Activated T-cell treated with anti-CD3 and anti-CD28 coated beads, Interleukin-2, amount 50 U/mL, for 1 hour (primary cell): ENCODE data around the gene SMARCA5.
"Not testable (repeated sequence)": the region's sequence is repeated elsewhere in the genome, so short reads cannot be mapped to it uniquely, and the experiment has no call there.

Experiments
- DNase-seq: peaks from one replicate; pipeline ENCODE4 v3.0.0-alpha.2; 2020

SMARCA5 gene, protein sequence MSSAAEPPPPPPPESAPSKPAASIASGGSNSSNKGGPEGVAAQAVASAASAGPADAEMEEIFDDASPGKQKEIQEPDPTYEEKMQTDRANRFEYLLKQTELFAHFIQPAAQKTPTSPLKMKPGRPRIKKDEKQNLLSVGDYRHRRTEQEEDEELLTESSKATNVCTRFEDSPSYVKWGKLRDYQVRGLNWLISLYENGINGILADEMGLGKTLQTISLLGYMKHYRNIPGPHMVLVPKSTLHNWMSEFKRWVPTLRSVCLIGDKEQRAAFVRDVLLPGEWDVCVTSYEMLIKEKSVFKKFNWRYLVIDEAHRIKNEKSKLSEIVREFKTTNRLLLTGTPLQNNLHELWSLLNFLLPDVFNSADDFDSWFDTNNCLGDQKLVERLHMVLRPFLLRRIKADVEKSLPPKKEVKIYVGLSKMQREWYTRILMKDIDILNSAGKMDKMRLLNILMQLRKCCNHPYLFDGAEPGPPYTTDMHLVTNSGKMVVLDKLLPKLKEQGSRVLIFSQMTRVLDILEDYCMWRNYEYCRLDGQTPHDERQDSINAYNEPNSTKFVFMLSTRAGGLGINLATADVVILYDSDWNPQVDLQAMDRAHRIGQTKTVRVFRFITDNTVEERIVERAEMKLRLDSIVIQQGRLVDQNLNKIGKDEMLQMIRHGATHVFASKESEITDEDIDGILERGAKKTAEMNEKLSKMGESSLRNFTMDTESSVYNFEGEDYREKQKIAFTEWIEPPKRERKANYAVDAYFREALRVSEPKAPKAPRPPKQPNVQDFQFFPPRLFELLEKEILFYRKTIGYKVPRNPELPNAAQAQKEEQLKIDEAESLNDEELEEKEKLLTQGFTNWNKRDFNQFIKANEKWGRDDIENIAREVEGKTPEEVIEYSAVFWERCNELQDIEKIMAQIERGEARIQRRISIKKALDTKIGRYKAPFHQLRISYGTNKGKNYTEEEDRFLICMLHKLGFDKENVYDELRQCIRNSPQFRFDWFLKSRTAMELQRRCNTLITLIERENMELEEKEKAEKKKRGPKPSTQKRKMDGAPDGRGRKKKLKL

DNA sequence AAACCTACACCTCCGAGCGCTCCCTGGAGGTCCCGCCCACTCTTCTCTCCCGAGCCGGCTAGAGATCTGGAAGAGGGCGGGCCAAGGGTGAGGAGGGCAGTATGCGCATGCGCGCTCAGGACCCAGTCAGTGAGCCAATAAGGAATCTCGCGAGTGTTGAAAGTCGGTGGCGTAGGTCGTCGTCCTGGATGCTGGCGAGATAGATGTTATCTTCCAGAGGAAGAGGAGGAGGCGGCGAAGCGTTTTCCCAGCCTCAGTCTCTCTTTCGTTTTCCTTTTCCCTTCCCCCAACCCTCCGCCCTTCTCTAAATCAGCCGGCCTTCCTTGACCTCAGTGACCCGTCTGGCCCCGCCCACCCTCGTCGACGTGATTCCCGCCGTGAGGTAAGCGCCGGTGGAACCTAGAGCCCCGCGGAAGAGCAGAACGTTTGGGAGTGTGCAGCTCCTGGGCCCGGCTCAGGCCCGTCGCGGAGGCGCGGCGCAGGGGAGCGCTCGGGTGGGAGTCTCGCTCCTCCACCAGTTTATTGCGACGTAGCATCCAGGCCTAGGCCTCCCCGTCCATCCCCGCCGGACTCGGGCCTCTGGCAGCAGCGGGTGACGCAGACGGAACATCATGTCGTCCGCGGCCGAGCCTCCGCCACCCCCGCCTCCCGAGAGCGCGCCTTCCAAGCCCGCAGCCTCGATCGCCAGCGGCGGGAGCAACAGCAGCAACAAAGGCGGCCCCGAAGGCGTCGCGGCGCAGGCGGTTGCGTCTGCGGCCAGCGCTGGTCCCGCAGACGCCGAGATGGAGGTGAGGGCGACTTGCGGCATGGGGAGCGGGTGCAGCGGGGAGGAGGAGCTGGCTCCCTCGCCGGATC, at the start of gene SMARCA5:
Gene SMARCA5, plus strand, starts transcription at position 389 of the 855 bp plus-strand sequence. Its CDS starts 223 bp downstream, at position 612.
- peak; percentile 93 for DNase-seq

DNA sequence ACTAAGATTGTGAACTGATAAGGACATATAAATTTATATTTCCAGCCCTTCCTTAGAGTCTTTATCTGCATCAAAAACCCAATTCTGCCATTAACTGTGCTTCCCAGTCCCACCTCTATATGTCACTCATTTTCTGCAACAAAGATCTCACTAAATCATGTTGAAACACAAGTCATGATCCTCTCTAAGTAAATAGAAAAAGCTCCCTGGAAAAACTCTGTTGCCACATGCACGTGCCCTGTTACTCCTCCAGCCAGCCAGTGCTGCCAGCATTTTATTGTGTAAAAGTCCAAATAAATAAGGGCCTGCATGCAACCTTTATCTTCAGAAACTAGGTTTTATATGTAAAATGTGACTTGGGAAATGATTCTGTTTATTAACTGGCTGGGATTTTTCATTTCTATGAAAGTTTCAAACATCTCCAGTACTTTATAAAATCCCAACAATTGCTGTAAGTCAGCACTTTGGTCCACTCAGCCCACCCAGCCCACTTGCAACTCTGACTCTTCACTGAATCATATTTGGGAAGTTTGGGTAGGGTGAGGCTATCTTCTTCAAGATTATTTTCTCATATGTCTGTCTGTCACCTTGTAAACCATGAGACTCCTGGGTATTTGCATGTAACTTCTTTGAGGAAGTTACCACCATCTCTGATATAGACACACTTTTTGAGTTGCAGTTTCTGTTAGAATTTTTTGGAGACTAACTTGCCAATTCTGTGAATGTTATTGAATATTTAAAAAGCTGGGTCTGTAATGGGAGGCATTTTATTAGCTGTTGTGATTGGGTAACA, 40.0 kb upstream of the SMARCA5 start:
- no peak for DNase-seq

DNA sequence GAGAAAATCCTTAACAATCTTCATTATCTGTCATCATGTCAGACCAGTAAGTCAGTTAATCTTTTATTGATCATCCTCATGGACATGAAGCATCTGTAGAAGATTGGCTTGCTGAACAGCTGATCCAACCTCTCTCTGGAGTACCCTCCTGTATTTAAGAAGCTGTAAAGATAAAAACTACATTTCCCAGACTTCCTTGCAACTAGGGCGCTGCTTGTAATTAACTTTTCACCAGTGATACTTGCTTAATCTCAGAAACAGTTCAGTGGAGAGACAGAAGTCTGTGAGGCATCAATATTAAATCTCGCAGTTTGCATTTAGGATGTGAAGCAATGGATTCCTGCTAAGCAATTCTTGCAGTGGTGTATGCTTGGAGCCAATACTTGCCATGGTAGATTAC, 36.0 kb upstream of the SMARCA5 start:
- DNase-seq, result no peak

DNA sequence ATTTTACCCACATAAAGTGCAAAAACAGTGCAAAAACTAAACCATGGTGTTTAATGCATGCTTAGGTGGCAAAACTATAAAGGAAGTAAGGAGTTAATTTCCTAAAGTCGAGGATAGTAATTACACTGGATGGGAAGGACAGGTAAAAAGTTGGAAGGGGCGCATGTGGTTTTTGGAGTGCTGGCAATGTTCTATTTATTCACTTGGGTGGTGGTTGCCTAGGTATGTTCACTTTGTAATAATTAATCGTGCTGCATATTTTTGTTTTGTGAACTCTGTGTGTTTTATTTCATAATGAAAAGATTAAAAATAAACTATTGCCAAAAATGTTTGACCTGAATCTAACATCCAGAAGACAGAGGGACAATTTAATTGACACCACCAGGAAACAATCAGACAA, 32.1 kb upstream of the SMARCA5 start:
- DNase-seq, result no peak

DNA sequence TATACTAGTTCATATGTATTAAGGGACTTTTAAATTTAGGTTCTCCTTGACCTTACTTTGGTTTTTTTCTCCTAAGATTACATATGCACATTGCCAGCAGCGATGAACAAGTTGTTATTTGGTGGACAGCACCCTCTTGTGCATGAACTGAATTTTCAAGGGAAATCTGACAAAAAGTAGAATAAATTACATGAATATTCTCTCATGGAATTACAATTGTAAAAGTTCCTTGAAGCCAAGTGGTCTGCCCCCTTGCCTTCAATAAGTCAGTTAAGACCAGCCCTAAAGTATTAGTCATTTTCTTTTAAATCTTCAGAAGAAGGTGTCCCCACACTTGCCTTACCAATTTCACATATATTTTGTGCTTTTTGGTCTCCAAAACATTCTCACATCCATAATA, 30.7 kb upstream of the SMARCA5 start:
- DNase-seq, result no peak

DNA sequence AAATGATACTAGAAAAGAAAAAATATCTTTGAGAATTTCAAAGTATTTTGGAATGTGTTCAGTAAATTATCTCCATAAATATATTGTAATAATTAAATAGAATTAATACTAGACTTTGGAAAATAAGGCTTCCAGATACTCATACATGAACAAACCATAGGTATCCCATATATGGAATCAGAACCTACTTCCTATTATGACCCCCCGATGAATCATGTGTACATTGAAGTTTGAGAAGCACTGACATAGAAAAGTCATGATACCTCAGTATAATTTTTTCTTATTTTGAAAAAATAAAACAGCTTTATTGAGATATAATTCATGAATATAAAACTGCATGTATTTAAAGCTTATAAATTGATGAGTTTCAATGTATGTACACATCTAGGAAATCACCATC, 27.2 kb upstream of the SMARCA5 start:
- no peak for DNase-seq

DNA sequence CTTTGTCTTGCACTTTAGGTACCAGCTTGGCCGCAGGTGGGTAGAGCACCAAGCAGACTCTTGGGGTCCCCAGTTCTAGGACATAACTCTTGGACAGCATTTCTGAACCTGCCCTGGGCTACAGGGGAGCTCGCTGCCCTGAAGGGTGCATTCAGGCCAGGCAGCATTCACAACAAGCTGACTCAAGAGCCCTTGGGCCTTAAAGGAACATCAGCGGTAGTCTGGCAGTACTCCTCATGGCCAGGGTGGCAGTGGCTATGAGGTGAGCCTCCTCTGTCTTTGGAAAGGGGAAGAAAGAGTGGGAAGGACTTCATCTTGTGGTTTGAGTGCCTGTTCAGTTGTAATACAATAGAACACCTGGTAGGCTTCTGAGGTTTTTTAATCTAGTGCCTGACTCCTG, 24.8 kb upstream of the SMARCA5 start:
- no peak for DNase-seq

DNA sequence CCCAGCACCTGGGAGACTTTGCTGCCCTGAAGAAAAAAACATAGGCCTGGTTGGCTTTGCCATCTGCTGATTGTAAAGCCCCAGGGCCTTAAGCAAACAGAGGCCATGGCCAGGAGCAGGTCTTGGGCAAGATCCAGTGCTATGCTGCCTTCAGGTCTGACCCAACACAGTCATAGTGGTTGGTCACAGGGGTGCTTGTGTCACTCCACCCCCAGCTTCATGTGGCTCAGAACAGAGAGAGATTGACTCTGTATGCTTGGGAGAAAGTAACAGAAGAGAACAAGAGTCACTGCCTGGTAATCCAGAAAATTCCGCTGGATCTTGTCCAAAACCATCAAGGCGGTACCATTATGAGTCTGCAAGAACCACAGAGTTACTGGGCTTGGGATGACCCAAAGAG, 24.4 kb upstream of the SMARCA5 start:
- DNase-seq, result no peak

DNA sequence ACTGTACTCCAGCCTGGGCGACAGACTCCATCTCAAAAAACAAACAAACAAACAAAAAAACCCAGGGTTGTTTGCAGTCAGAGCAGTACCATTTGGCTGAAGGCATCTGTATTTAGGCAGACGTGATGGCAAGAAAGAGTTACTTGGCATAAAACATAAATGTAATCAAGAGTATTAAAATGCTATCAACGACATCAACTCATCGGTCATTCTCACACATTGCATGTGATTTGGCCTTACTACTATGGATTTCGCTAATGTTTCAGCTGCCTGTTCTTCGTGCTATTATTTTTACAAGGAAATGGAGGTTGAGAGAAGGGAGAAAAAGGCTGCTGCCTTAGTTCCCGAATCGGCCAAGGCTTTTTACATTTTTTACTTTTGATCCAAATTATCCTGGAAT, 15.5 kb upstream of the SMARCA5 start:
- no peak for DNase-seq

DNA sequence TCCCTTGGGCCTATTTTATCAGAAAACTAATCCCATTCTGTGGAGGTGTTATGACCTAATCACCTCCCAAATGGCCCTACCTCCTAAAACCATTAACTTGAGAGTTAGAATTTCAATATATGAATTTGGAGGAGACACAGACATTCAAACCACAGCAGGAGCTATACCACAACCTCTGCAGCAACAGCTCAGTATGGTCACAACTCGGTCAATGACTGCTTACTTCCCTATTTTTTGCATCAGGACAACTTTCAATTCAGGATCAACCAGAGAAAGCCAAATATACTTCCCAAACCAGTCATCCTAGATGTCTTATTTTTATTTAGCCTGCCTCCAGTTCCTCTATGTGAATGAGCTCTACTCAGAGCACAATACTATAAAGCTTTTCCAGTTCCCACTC, 11.3 kb upstream of the SMARCA5 start:
- DNase-seq, result no peak

DNA sequence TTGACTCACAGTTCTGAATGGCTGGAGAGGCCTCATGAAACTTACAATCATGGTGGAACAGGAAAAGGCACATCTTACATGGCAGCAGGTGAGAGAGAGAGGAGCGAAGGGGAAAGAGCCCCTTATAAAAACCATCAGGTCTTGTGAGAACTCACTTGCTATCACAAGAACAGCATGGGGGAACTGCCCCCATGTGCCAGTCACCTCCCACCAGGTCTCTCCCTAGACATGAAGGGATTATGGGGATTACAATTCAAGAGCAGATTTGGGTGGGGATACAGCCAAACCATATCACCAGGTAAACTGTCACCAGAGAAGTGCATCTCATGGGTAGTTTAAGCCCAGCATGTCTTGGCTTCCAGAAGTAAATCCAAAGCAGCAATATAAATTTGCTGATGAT, 7.5 kb upstream of the SMARCA5 start:
- DNase-seq, result no peak

DNA sequence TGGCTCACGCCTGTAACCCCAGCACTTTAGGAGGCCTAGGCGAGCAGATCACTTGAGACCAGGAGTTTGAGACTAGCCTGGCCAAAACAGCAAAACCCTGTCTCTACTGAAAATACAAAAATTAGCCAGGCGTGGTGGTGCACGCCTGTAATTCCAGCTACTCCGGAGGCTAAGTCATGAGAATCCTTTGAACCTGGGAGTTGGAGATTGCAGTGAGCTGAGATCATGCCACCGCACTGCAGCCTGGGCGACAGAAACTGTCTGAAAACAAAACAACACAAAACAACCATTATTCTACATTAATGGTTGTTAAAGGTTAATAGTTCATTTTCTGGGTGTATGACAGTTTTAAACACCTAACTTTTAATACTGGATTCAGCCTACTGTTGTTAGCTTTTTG, 1.6 kb upstream of the SMARCA5 start:
- no peak for DNase-seq

DNA sequence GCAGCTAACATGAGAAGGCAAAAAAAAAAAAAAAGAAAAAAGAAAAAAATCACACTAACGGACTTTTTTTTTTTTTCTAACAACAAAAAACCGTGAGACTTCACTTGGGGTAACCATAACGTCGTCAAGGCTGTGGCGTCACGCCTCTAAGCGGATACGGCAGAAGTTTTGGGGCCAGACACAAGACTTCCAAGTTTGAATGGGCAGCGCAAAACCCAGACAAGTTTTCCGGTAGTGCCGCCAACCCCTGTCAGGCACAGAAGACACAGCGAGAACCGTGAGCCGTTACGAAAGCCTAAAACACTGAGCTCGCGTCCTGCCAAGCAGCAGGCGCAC, 556 bp upstream of the SMARCA5 start:
- peak; percentile 92 for DNase-seq

DNA sequence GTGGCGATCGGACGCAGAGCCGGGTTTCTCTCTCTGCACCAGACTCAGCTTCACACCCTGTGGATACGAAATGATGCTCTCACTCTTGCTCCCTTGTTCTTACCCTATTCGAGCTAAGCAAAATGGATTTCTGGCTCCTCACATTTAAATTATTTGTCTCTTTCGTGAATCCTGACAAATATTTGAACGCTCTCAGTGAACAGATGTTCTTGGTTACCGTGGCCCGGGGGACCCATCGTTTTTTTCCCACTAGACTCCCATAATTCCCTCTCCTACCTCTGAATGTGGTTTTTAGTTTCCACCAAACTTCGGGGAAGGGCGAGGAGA, 630 bp downstream of the SMARCA5 start:
- DNase-seq, result no peak

DNA sequence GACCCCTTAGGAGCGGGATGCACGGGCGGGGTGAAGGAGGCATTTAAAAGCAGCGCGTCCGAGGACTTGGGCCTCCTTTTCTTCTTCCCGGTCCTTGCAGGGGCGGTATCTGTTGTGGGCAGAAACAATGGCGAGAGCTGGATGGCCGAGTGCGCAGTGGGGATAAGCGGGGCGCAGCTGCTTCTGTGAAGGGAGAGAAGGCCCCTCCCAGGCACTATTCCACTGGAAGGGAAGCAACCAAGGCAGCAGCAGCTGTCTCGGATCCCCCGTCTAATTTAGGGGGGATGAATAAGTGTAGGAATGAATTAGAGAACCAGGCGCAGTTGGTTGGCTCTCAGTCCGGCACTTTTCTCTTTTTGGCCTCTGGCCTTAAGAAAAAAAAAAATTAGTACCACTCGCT, 995 bp downstream of the SMARCA5 start:
- peak; percentile 27 for DNase-seq

DNA sequence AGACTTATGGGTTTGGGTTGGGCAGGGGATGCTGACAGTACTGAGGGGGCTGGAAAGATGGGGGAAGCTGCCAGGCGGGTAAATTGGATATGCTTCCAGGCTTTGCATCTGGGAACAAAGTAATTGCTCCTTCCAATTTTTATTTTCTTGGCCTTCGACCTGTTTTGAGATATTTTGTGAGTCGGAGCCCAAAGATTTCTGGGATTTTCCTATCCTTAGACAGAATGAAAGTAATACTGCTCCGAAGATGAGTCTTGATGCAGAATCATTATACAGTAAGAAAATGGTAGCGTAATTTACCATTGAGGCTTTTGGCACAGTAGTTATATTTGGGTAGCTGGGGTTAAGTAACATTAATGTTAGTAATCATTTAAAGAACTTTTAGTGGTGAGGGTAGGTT, 1.4 kb downstream of the SMARCA5 start:
- no peak for DNase-seq

DNA sequence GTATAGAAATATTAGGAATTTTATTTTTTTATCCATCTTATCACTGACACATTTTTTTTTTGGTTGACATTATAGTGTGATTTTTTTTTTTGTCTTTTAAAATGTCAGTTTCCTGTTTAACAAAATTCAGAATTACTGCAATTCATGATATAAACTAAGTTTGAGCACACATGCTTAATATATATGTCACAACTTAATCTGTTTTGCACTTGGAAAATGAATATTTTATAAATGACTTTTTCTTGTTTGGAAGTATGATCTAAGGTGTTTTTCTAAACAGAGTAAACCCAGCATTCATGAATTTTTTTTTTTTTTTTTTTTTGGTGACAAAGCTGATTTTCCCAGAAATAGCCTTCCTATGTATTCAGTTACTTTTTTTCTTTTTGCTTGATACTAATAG, 2.4 kb downstream of the SMARCA5 start:
- no peak for DNase-seq

DNA sequence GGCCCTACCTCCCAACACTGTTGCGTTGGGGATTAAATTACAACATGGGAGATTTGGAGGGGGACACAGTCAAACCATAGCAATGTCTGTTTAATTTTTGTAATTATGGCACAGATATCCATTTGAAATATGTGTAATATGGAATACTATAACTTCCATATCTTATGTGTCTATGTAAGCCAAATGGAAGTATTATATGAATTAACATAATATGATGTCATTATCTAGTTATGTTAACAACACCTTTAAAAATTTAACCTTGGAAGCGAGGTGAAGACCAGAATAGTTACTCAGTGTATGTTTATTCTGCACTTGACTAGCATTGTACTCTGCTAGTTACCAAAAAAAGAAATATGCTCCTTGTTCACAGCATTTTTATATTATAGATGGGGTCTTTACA, 4.3 kb downstream of the SMARCA5 start:
- no peak for DNase-seq

DNA sequence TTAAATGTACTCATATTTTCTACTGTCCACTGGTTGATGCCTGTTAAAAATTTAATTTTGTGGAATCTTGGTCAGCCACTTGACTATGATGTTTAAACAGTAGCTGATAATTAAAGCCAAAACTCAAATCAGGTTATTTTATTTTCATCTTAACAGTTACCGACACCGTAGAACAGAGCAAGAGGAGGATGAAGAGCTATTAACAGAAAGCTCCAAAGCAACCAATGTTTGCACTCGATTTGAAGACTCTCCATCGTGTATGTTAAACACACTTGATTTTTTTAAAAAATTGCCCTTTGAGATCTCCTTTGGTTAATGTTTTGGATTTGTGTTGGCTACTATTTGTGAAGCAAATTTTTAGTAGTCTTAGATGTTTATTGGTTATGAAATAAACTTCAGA, 10.7 kb downstream of the SMARCA5 start:
- DNase-seq, result no peak

DNA sequence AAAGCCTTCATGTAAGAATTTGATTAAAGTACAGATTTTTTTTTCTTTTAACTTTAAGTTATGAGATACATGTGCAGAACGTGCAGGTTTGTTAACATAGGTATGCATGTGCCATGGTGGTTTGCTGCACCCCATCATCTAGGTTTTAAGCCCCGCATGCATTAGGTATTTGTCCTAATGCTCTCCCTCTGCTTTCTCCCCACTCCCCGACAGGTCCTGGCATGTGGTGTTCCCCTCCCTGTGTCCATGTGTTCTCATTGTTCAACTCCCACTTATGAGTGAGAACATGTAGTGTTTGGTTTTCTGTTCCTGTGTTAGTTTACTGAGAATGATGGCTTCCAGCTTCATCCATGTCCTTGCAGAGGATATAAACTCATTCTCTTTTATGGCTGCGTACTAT, 14.5 kb downstream of the SMARCA5 start:
- DNase-seq, result not testable (repeated sequence)

DNA sequence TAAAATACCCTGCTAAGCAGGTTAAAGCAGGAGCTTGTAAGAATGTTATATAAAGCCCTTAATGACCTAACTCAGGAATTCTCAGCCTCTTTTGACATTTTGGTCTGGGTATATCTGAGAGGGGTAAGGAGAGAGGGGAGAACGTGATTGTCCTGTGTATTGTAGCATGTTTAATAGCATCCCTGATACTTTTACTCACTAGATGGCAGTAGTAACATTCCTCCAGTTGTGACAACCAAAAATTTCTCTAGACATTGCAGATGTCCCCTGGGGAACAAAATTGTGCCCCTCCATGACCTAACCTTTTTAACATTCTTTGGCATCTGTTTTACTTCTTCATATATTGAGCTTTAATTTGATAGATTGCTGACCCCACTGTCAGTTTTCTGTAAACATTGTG, 17.9 kb downstream of the SMARCA5 start:
- no peak for DNase-seq

DNA sequence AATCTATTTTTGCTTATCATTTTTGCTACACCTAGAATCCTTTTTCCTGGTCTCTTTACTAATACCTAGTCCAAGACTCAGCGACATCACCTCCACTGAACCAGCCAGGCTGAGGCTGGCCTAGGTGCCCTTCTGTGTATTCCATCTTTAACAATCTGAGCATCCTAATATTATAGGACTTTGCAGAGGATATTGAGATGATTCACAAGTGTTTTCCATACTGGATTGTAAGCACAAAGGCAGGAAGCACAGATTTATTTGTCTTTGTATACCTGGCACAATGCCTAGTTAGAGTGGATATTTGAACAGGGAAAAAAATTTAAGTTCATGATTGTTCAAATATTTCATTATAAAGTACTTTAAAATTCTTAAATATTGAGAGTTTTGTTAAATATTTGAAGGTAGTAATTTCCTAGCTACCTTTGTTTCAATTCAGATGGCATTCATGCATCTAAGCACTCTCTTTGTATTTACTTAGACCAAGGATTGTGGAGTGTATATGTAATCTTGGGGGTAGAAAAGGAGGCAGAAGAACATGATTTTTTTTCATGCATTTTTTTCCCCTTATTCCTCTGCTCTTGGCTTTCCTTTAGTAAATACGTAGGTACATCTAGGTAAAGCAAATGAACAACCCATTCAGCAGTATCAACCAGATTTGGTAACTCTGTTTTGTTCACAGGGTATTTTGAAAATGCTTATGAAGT, 18.4 kb downstream of the SMARCA5 start:
- no peak for DNase-seq
